Vagina (tissue), 2 donors: Measurements from ENCODE around the gene ROR1. TPM values are rescaled to one million over a fixed set of nuclear protein-coding genes. Genes with fewer than 3 reads are reported as not detected.

Source experiments
- DNase-seq, 2 donors: peaks; one replicate each; pipeline ENCODE4 v3.0.0-alpha.2; 2017; ENCODE audit errors: extremely low spot score in 2 of 2
- H3K27ac ChIP-seq: fragments of 200-600 bp; sonication (generic); one replicate; pipeline ENCODE4 v1.5.1; 2019
- H3K27me3 ChIP-seq: fragments of 200-600 bp; sonication (generic); one replicate; pipeline ENCODE4 v1.5.1; 2019
- H3K36me3 ChIP-seq, 2 donors: fragments of 200-600 bp; sonication (generic); one replicate each; pipeline ENCODE4 v1.5.1; 2017 to 2019
- H3K4me1 ChIP-seq: fragments of 200-600 bp; sonication (generic); one replicate; pipeline ENCODE4 v1.5.1; 2019
- H3K4me3 ChIP-seq, 2 donors: fragments of 200-600 bp; sonication (generic); 1 replicate in 1 of 2; 2 replicates in 1 of 2; pipeline ENCODE4 v1.5.1; 2016 to 2019
- H3K9me3 ChIP-seq: fragments of 200-600 bp; sonication (generic); one replicate; pipeline ENCODE4 v1.5.1; 2019
- CTCF ChIP-seq, 3 experiments: fragments of 450-650 bp in 2 of 3; fragments of 200-600 bp in 1 of 3; sonication (generic) in 1 of 3; IDR thresholded peaks; one replicate each; pipeline ENCODE4 v1.5.1; 2017 to 2019; ENCODE audit warnings: antibody characterized with exemption in 3 of 3, mild to moderate bottlenecking in 2 of 3, moderate library complexity in 2 of 3
- POLR2A ChIP-seq, 2 donors: fragments of 450-650 bp; IDR thresholded peaks; one replicate each; pipeline ENCODE4 v1.6.1; 2017; ENCODE audit warnings: antibody characterized with exemption in 2 of 2, mild to moderate bottlenecking in 2 of 2, moderate library complexity in 2 of 2
- POLR2AphosphoS5 ChIP-seq, 2 donors: sonication (generic); formaldehyde crosslinking; IDR thresholded peaks; one replicate each; pipeline ENCODE4 v1.9.0; 2017; ENCODE audit warnings: antibody characterized with exemption in 2 of 2, mild to moderate bottlenecking in 2 of 2, low read depth in 1 of 2; ENCODE audit not compliant: insufficient read depth in 1 of 2
- intact Hi-C: fragments of 100-400 bp; cut with DNase I; formaldehyde crosslinking; loops from one replicate; pipeline ENCODE4 v1.15.1; 2023
- total RNA-seq: library from RNA; depleted of rRNA; stranded (reverse); fragments of >200 nt; gene quantifications from one replicate; pipeline ENCODE4 v1.2.3, GENCODE V29; 2016

ROR1 gene
- 11.0 TPM for total RNA-seq

GRCh38 chr1:63773815-63774616 is at the start of gene ROR1:
ROR1 (plus strand) TSS chr1:63774017.
- no peaks in the 10 kb centered on the region for H3K9me3 ChIP-seq

GRCh38 chr1:63724375-63724899 is 49.4 kb upstream of the ROR1 start:
- H3K36me3 ChIP-seq, result no peaks in the 10 kb centered on the region
- no peaks in the 10 kb centered on the region for H3K4me1 ChIP-seq
- H3K4me3 ChIP-seq, result no peak overlapping the region
- H3K27me3 ChIP-seq, result no peaks in the 10 kb centered on the region
- no peak for DNase-seq
- no peaks in the 10 kb centered on the region for H3K9me3 ChIP-seq
- H3K27ac ChIP-seq, result no peak overlapping the region
- intact Hi-C loops, result no loop called here
- no peak for TF ChIP-seq POLR2AphosphoS5 (IDR thresholded peaks at IDR 0.05; ENCODE audit: insufficient read depth in 1 of 2, low read depth in 1 of 2)
- TF ChIP-seq CTCF (IDR thresholded peaks at IDR 0.05), result no peak

More at GRCh38 chr1:63773815-63774616, at the start of gene ROR1:
- Histone ChIP-seq H3K4me1 (peaks cover 23% of the 10 kb centered on the region), H3K27ac (peak within 1 kb of the TSS; percentile 93), H3K36me3 (no peaks in the 10 kb centered on the region), H3K4me3 (peak within 1 kb of the TSS; percentile 63 to 78), H3K27me3 (no peaks in the 10 kb centered on the region)
- intact Hi-C loops, result loop anchor here (10.0 kb wide), 1 partner anchor 271 kb away; no protein-coding TSS in a partner anchor
- peak in 1 of 2 donors; percentile 94 for DNase-seq
- TF ChIP-seq POLR2A (IDR thresholded peaks at IDR 0.05) (peak in 1 of 2 donors; percentile 49), POLR2AphosphoS5 (IDR thresholded peaks at IDR 0.05; ENCODE audit: insufficient read depth in 1 of 2, low read depth in 1 of 2) (peak in 1 of 2 donors; percentile 77), CTCF (IDR thresholded peaks at IDR 0.05) (peak in 2 of 3 experiments; percentile 45 to 72)

- DNase-seq, result peak in 1 of 2 donors; percentile 96
- H3K9me3 ChIP-seq, result no peaks in the 10 kb centered on the region
- peaks cover 15% of the 10 kb centered on the region for H3K4me1 ChIP-seq
- no peaks in the 10 kb centered on the region for H3K36me3 ChIP-seq
- no peak overlapping the region for H3K27ac ChIP-seq
- no peak overlapping the region for H3K4me3 ChIP-seq
- intact Hi-C loops, result no loop called here
- no peak for TF ChIP-seq POLR2A (IDR thresholded peaks at IDR 0.05)
- no peak for TF ChIP-seq CTCF (IDR thresholded peaks at IDR 0.05)
- H3K27me3 ChIP-seq, result no peaks in the 10 kb centered on the region
Measured at GRCh38 chr1:63728611-63729226, 45.1 kb upstream of the ROR1 start.

GRCh38 chr1:63729227-63729620 is 44.6 kb upstream of the ROR1 start:
- Histone ChIP-seq H3K4me3 (no peak overlapping the region), H3K36me3 (no peaks in the 10 kb centered on the region), H3K4me1 (peaks cover 15% of the 10 kb centered on the region), H3K9me3 (no peaks in the 10 kb centered on the region), H3K27ac (no peak overlapping the region), H3K27me3 (no peaks in the 10 kb centered on the region)
- no peak for DNase-seq
- no peak for TF ChIP-seq POLR2AphosphoS5 (IDR thresholded peaks at IDR 0.05; ENCODE audit: insufficient read depth in 1 of 2, low read depth in 1 of 2)
- intact Hi-C loops, result no loop called here

GRCh38 chr1:63730211-63730610 is 43.6 kb upstream of the ROR1 start:
- Histone ChIP-seq H3K4me3 (no peak overlapping the region), H3K36me3 (no peaks in the 10 kb centered on the region), H3K9me3 (no peaks in the 10 kb centered on the region), H3K27ac (peak overlapping the region; percentile 44), H3K27me3 (no peaks in the 10 kb centered on the region), H3K4me1 (peaks cover 15% of the 10 kb centered on the region)
- peak in 1 of 2 donors; percentile 6 for DNase-seq
- TF ChIP-seq POLR2A (IDR thresholded peaks at IDR 0.05) (no peak), CTCF (IDR thresholded peaks at IDR 0.05) (no peak), POLR2AphosphoS5 (IDR thresholded peaks at IDR 0.05; ENCODE audit: insufficient read depth in 1 of 2, low read depth in 1 of 2) (no peak)
- intact Hi-C loops, result no loop called here
